ENCODE data around the gene TCEA2.

GRCh38 chr20:64049060-64049877, 13.7 kb upstream of the TCEA2 start, which contains the start of gene SOX18:
- TF ChIP-seq TRAFD1 (CRISPR knock-in tag; IDR thresholded peaks at IDR 0.05; ENCODE audit: borderline replicate concordance) (no peak), ZNF333 (CRISPR knock-in tag; IDR thresholded peaks at IDR 0.05; ENCODE audit: borderline replicate concordance) (no peak), RAD51 (IDR thresholded peaks at IDR 0.05; ENCODE audit: borderline replicate concordance) (no peak), FOXK1 (CRISPR knock-in tag; IDR thresholded peaks at IDR 0.05; ENCODE audit: borderline replicate concordance, low read depth) (no peak), SMARCE1 (IDR thresholded peaks at IDR 0.05; ENCODE audit: borderline replicate concordance) (no peak), ATF7 (IDR thresholded peaks at IDR 0.05) (no peak), ATF7 (CRISPR knock-in tag; IDR thresholded peaks at IDR 0.05) (no peak)
